WTC11 (cell line): ENCODE measurements around the gene FMNL2. TPM values are rescaled to one million over a fixed set of nuclear protein-coding genes. Genes with fewer than 3 reads are reported as not detected.

Source experiments
- ATAC-seq: fragments of 200-7000 bp; cut with Tn5 transposase; 2 replicates; pipeline ENCODE4 v1.10.0; 2021; ENCODE audit warnings: mild to moderate bottlenecking, moderate library complexity
- CTCF ChIA-PET: fragments of 300-600 bp; sonication (Branson Sonifier 250); formaldehyde crosslinking; loops from one replicate; lab custom pipeline; 2021; ENCODE audit warnings: antibody characterized with exemption; lab: Charles Lee
- POLR2A ChIA-PET: fragments of 350-600 bp; sonication (Branson Sonifier 250); formaldehyde crosslinking; loops from one replicate; lab custom pipeline; 2021; ENCODE audit warnings: antibody characterized with exemption; lab: Charles Lee
- DNase-seq: peaks from one replicate; pipeline ENCODE4 v3.0.0; 2021; ENCODE audit warnings: low spot score
- H3K27ac Mint-ChIP-seq: 2 replicates; pipeline ENCODE4 v1.8.0; 2021; ENCODE audit warnings: mixed read lengths
- H3K27me3 Mint-ChIP-seq: 2 replicates; pipeline ENCODE4 v1.8.0; 2021; ENCODE audit warnings: low read depth, mild to moderate bottlenecking, moderate library complexity, mixed read lengths
- H3K36me3 Mint-ChIP-seq: 2 replicates; pipeline ENCODE4 v1.8.0; 2021; ENCODE audit warnings: mixed read lengths
- H3K4me1 Mint-ChIP-seq: 2 replicates; pipeline ENCODE4 v1.8.0; 2022; ENCODE audit warnings: mixed read lengths
- H3K4me3 Mint-ChIP-seq: 2 replicates; pipeline ENCODE4 v1.8.0; 2021; ENCODE audit warnings: mild to moderate bottlenecking, moderate library complexity, mixed read lengths
- H3K9me3 Mint-ChIP-seq: 2 replicates; pipeline ENCODE4 v1.8.0; 2021; ENCODE audit warnings: mixed read lengths
- FOXK1 ChIP-seq: sonication (generic); formaldehyde crosslinking; IDR thresholded peaks from 2 replicates; pipeline ENCODE4 v1.8.0; 2022; ENCODE audit warnings: mild to moderate bottlenecking, moderate library complexity, missing genetic modification reagents
- GABPB1 ChIP-seq: sonication (generic); formaldehyde crosslinking; IDR thresholded peaks from 2 replicates; pipeline ENCODE4 v1.8.1; 2023; ENCODE audit warnings: mild to moderate bottlenecking, missing genetic modification reagents
- HMGA2 ChIP-seq: fragments of 250-450 bp; sonication (Bioruptor Pico); IDR thresholded peaks from 2 replicates; pipeline ENCODE4 v1.4.0; 2021; ENCODE audit warnings: mild to moderate bottlenecking, moderate library complexity
- JUN ChIP-seq: sonication (generic); formaldehyde crosslinking; IDR thresholded peaks from 2 replicates; pipeline ENCODE4 v1.8.0; 2023; ENCODE audit warnings: mild to moderate bottlenecking, missing genetic modification reagents
- KAT7 ChIP-seq: sonication (generic); formaldehyde crosslinking; IDR thresholded peaks from 2 replicates; pipeline ENCODE4 v1.8.1; 2023; ENCODE audit warnings: missing genetic modification reagents, mild to moderate bottlenecking, borderline replicate concordance
- NFYB ChIP-seq: sonication (generic); formaldehyde crosslinking; conservative IDR thresholded peaks from 2 replicates; pipeline ENCODE4 v1.8.0; 2022; ENCODE audit warnings: low read depth, missing genetic modification reagents
- NR1H2 ChIP-seq: sonication (generic); formaldehyde crosslinking; IDR thresholded peaks from 2 replicates; pipeline ENCODE4 v1.9.0; 2021; ENCODE audit warnings: mild to moderate bottlenecking, moderate library complexity, missing genetic modification reagents
- NR2C2 ChIP-seq: sonication (generic); formaldehyde crosslinking; IDR thresholded peaks from 2 replicates; pipeline ENCODE4 v1.8.0; 2022; ENCODE audit warnings: mild to moderate bottlenecking, missing genetic modification reagents
- NR3C1 ChIP-seq: sonication (generic); formaldehyde crosslinking; conservative IDR thresholded peaks from 2 replicates; pipeline ENCODE4 v1.8.1; 2023; ENCODE audit warnings: low read depth, mild to moderate bottlenecking, missing genetic modification reagents
- OVOL2 ChIP-seq: fragments of 250-450 bp; sonication (Bioruptor Pico); IDR thresholded peaks from 2 replicates; pipeline ENCODE4 v1.9.0; 2021; ENCODE audit warnings: mild to moderate bottlenecking, borderline replicate concordance
- PRRX2 ChIP-seq: fragments of 250-450 bp; sonication (Bioruptor Pico); IDR thresholded peaks from 2 replicates; pipeline ENCODE4 v1.8.0; 2021; ENCODE audit warnings: mild to moderate bottlenecking
- SMAD3 ChIP-seq: sonication (generic); formaldehyde crosslinking; IDR thresholded peaks from 2 replicates; pipeline ENCODE4 v1.8.0; 2022; ENCODE audit warnings: missing genetic modification reagents, mild to moderate bottlenecking, borderline replicate concordance
- TEAD1 ChIP-seq: sonication (generic); formaldehyde crosslinking; IDR thresholded peaks from 2 replicates; pipeline ENCODE4 v1.8.0; 2022; ENCODE audit warnings: mild to moderate bottlenecking, missing genetic modification reagents
- ZNF416 ChIP-seq: fragments of 250-450 bp; sonication (Bioruptor Pico); IDR thresholded peaks from 2 replicates; pipeline ENCODE4 v1.9.0; 2021; ENCODE audit warnings: mild to moderate bottlenecking, inconsistent platforms
- ZNF423 ChIP-seq: fragments of 250-450 bp; sonication (Bioruptor Pico); IDR thresholded peaks from 2 replicates; pipeline ENCODE4 v2.1.2; 2022; ENCODE audit warnings: mild to moderate bottlenecking, moderate library complexity
- total RNA-seq: library from RNA; stranded (reverse); gene quantifications from 3 replicates; pipeline ENCODE4 v1.2.3, GENCODE V29; 2021
- TF ChIP-seq, protein P1 (sequence below): sonication (generic); formaldehyde crosslinking; IDR thresholded peaks from 2 replicates; pipeline ENCODE4 v1.8.1; 2022; ENCODE audit warnings: low read depth, mild to moderate bottlenecking, moderate library complexity, missing genetic modification reagents, borderline replicate concordance
- TF ChIP-seq, protein P2 (sequence below): sonication (generic); formaldehyde crosslinking; IDR thresholded peaks from 2 replicates; pipeline ENCODE4 v1.8.0; 2022; ENCODE audit warnings: mild to moderate bottlenecking, missing genetic modification reagents
- TF ChIP-seq, protein P3 (sequence below): sonication (generic); formaldehyde crosslinking; IDR thresholded peaks from 2 replicates; pipeline ENCODE4 v1.8.1; 2022; ENCODE audit warnings: missing genetic modification reagents, borderline replicate concordance
- TF ChIP-seq, protein P4 (sequence below): sonication (generic); formaldehyde crosslinking; IDR thresholded peaks from 2 replicates; pipeline ENCODE4 v1.8.1; 2023; ENCODE audit warnings: mild to moderate bottlenecking, missing genetic modification reagents
- TF ChIP-seq, protein P5 (sequence below): sonication (generic); formaldehyde crosslinking; IDR thresholded peaks from 2 replicates; pipeline ENCODE4 v1.8.0; 2022; ENCODE audit warnings: missing genetic modification reagents
- TF ChIP-seq, protein P6 (sequence below): sonication (generic); formaldehyde crosslinking; IDR thresholded peaks from 2 replicates; pipeline ENCODE4 v1.8.0; 2022; ENCODE audit warnings: mild to moderate bottlenecking, missing genetic modification reagents
- TF ChIP-seq, protein P7 (sequence below): sonication (generic); formaldehyde crosslinking; conservative IDR thresholded peaks from 2 replicates; pipeline ENCODE4 v1.8.1; 2022; ENCODE audit warnings: mild to moderate bottlenecking, missing genetic modification reagents

Gene FMNL2
- total RNA-seq, 1 experiment from 2014 or later: 43.0 TPM

DNA sequence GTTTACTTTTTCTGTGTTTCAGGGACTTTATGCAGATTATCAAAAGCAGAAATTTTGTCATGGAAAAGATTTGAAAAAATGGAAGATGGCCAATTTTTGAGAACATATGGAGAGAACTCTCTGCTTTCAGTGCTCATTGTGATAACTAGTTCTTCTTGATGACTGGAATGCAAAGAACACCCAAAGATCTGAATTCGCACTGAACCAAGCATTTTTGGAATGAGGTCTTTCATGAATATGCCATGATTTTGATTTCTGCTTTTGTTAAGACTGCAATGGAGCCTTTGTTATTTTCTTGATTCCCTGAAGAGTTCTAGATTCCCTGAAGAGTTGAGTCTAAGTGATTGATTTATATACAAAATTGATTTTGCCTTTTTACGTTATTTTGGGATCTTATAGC lies 124.1 kb downstream of the FMNL2 start (continued):
- TF ChIP-seq, protein P1, sequence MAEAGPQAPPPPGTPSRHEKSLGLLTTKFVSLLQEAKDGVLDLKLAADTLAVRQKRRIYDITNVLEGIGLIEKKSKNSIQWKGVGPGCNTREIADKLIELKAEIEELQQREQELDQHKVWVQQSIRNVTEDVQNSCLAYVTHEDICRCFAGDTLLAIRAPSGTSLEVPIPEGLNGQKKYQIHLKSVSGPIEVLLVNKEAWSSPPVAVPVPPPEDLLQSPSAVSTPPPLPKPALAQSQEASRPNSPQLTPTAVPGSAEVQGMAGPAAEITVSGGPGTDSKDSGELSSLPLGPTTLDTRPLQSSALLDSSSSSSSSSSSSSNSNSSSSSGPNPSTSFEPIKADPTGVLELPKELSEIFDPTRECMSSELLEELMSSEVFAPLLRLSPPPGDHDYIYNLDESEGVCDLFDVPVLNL: no peak
- no peak for TF ChIP-seq ZNF423 (CRISPR knock-in tag)
- TF ChIP-seq NR3C1 (CRISPR knock-in tag): no peak

DNA sequence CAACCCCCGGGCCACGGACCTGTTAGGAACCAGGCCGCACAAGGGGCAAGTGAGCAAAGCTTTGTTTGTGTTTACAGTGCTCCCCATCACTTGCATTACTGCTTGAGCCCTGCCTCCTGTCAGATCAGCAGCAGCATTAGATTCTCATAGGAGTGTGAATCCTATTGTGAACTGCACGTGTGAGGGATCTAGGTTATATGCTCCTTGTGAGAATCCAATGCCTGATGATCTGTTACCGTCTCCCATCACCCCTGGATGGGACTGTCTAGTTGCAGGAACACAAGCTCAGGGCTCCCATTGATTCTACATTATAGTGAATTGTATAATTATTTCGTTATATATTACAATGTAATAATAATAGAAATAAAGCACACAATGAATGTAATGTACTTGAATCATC lies 125.6 kb downstream of the FMNL2 start:
- no peak for TF ChIP-seq ZNF416 (CRISPR knock-in tag)
- TF ChIP-seq, protein P2, sequence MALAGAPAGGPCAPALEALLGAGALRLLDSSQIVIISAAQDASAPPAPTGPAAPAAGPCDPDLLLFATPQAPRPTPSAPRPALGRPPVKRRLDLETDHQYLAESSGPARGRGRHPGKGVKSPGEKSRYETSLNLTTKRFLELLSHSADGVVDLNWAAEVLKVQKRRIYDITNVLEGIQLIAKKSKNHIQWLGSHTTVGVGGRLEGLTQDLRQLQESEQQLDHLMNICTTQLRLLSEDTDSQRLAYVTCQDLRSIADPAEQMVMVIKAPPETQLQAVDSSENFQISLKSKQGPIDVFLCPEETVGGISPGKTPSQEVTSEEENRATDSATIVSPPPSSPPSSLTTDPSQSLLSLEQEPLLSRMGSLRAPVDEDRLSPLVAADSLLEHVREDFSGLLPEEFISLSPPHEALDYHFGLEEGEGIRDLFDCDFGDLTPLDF (CRISPR knock-in tag): no peak
- TF ChIP-seq, protein P3, sequence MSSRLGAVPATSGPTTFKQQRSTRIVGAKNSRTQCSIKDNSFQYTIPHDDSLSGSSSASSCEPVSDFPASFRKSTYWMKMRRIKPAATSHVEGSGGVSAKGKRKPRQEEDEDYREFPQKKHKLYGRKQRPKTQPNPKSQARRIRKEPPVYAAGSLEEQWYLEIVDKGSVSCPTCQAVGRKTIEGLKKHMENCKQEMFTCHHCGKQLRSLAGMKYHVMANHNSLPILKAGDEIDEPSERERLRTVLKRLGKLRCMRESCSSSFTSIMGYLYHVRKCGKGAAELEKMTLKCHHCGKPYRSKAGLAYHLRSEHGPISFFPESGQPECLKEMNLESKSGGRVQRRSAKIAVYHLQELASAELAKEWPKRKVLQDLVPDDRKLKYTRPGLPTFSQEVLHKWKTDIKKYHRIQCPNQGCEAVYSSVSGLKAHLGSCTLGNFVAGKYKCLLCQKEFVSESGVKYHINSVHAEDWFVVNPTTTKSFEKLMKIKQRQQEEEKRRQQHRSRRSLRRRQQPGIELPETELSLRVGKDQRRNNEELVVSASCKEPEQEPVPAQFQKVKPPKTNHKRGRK (CRISPR knock-in tag): no peak
- no peak for ATAC-seq
- ChIA-PET CTCF (no interaction called here), POLR2A (no interaction called here)
- Mint-ChIP-seq H3K36me3 (no peaks in the 10 kb centered on the region), H3K27ac (no peak overlapping the region), H3K4me1 (peaks cover 65% of the 10 kb centered on the region), H3K4me3 (no peak overlapping the region), H3K27me3 (no peaks in the 10 kb centered on the region), H3K9me3 (no peaks in the 10 kb centered on the region)
- DNase-seq: no peak

DNA sequence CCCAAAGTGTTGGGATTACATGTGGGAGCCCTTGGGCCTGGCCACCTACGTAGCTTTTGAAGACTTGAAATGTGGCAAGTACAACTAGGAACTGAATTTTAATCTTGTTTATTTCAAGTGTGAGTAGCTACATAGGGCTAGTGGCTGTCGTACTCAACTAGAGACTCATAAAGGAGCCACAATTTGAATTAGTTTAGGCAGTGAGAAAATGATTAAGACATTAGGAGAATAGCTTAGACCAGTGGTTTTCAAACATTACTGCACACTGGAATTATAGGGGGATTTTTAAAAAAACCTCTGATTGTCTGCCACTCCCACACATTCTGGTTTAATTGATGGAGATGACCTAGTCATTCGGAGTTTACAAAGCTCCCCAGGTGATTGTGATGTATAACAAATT lies 127.1 kb downstream of the FMNL2 start:
- CTCF ChIA-PET: no interaction called here

More for the DNA sequence above, 127.1 kb downstream of the FMNL2 start:
- Mint-ChIP-seq H3K27me3 (no peaks in the 10 kb centered on the region), H3K9me3 (no peaks in the 10 kb centered on the region), H3K4me3 (no peak overlapping the region), H3K36me3 (no peaks in the 10 kb centered on the region), H3K27ac (no peak overlapping the region), H3K4me1 (peaks cover 69% of the 10 kb centered on the region)
- ATAC-seq (no peak), DNase-seq (no peak)
- POLR2A ChIA-PET: interaction anchor here (1.5 kb wide), 1 partner anchor 8 kb away, joined by 4 read pairs; no protein-coding TSS in a partner anchor
- TF ChIP-seq NFYB (no peak), PRRX2 (CRISPR knock-in tag) (no peak), NR3C1 (CRISPR knock-in tag) (no peak), OVOL2 (CRISPR knock-in tag) (no peak), TEAD1 (CRISPR knock-in tag) (no peak), FOXK1 (CRISPR knock-in tag) (no peak), JUN (no peak), NR1H2 (CRISPR knock-in tag) (no peak), NR2C2 (CRISPR knock-in tag) (no peak), HMGA2 (no peak), KAT7 (CRISPR knock-in tag) (no peak), SMAD3 (CRISPR knock-in tag) (no peak), GABPB1 (CRISPR knock-in tag) (no peak)
- TF ChIP-seq, protein P4, sequence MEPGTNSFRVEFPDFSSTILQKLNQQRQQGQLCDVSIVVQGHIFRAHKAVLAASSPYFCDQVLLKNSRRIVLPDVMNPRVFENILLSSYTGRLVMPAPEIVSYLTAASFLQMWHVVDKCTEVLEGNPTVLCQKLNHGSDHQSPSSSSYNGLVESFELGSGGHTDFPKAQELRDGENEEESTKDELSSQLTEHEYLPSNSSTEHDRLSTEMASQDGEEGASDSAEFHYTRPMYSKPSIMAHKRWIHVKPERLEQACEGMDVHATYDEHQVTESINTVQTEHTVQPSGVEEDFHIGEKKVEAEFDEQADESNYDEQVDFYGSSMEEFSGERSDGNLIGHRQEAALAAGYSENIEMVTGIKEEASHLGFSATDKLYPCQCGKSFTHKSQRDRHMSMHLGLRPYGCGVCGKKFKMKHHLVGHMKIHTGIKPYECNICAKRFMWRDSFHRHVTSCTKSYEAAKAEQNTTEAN (CRISPR knock-in tag): no peak
- TF ChIP-seq, protein P5, sequence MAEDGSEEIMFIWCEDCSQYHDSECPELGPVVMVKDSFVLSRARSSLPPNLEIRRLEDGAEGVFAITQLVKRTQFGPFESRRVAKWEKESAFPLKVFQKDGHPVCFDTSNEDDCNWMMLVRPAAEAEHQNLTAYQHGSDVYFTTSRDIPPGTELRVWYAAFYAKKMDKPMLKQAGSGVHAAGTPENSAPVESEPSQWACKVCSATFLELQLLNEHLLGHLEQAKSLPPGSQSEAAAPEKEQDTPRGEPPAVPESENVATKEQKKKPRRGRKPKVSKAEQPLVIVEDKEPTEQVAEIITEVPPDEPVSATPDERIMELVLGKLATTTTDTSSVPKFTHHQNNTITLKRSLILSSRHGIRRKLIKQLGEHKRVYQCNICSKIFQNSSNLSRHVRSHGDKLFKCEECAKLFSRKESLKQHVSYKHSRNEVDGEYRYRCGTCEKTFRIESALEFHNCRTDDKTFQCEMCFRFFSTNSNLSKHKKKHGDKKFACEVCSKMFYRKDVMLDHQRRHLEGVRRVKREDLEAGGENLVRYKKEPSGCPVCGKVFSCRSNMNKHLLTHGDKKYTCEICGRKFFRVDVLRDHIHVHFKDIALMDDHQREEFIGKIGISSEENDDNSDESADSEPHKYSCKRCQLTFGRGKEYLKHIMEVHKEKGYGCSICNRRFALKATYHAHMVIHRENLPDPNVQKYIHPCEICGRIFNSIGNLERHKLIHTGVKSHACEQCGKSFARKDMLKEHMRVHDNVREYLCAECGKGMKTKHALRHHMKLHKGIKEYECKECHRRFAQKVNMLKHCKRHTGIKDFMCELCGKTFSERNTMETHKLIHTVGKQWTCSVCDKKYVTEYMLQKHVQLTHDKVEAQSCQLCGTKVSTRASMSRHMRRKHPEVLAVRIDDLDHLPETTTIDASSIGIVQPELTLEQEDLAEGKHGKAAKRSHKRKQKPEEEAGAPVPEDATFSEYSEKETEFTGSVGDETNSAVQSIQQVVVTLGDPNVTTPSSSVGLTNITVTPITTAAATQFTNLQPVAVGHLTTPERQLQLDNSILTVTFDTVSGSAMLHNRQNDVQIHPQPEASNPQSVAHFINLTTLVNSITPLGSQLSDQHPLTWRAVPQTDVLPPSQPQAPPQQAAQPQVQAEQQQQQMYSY (CRISPR knock-in tag): no peak
- TF ChIP-seq, protein P6, sequence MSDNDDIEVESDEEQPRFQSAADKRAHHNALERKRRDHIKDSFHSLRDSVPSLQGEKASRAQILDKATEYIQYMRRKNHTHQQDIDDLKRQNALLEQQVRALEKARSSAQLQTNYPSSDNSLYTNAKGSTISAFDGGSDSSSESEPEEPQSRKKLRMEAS (CRISPR knock-in tag): no peak
- TF ChIP-seq, protein P7, sequence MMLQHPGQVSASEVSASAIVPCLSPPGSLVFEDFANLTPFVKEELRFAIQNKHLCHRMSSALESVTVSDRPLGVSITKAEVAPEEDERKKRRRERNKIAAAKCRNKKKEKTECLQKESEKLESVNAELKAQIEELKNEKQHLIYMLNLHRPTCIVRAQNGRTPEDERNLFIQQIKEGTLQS (CRISPR knock-in tag): no peak
